Fibroblast of peridontal ligament (primary cell): ENCODE measurements around the gene KLLN.
"Not testable (repeated sequence)": the region's sequence is repeated elsewhere in the genome, so short reads cannot be mapped to it uniquely, and the experiment has no call there.

Experiments used
- DNase-seq: peaks from one replicate; pipeline ENCODE4 v3.0.0-alpha.2; 2010; ENCODE audit errors: extremely low read depth

KLLN gene

DNA sequence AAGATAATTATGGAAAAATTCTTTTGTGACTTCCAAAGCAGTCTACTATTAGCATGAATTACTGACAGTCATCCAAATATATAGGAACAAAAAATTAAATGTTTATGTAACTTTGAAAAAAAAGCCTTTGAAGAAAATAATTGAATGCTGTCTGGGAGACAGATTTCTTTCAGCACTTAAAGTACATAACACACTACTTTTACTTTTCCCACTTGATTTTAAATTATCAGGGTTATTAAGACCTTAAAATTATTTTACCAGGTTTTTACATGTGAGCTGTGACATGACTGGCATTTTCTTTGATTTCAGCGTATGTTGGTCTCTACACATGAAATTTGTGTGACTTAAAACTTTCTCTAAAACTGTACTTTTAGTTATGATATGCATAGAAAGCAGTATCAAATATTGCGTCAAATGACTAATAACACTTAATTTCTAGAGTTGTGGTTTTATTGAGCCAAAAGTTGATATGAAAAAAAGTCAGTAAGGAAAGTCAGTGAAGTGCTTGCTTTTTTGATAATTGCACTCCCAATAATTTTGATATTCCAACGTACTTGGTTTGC, 3.2 kb upstream of the KLLN start:
- peak; percentile 11 for DNase-seq

DNA sequence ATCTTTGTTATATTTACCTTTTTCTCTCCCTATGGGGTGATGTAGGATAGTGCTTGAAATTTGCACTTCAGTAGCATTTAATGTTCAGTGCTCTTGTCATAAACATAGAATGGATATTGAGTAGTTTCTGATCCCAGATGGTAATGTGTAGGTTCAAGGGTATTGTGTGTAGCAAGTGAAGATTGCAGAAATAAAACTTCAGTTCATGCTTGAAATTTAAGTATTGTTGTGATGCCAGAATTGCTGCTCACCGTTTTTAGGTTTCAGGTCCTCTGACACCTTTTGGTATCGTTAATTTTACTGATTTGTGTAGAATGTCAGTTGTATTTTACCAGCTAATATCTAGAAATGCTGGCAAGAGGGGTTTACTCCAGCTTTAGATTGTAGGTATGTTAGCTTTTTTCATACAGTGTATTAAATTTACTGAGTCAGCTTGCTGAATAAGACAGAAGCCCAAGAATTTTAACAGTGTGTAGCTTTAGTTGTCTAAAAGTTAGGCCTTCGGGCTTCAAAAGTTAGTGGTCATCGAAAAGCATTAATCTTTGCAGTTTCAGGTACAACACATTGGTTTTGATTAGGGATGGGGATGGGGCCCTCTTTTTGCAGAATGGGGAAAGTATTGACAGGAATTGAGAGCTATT, 2.0 kb upstream of the KLLN start:
- peak; percentile 18 for DNase-seq

GRCh38 chr10:87864496-87865059, 1.2 kb upstream of the KLLN start:
- peak; percentile 42 for DNase-seq

DNA sequence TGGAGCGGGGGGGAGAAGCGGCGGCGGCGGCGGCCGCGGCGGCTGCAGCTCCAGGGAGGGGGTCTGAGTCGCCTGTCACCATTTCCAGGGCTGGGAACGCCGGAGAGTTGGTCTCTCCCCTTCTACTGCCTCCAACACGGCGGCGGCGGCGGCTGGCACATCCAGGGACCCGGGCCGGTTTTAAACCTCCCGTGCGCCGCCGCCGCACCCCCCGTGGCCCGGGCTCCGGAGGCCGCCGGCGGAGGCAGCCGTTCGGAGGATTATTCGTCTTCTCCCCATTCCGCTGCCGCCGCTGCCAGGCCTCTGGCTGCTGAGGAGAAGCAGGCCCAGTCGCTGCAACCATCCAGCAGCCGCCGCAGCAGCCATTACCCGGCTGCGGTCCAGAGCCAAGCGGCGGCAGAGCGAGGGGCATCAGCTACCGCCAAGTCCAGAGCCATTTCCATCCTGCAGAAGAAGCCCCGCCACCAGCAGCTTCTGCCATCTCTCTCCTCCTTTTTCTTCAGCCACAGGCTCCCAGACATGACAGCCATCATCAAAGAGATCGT, 690 bp upstream of the KLLN start:
- DNase-seq: peak; percentile 11

GRCh38 chr10:87862679-87863052, 667 bp downstream of the KLLN start:
- no peak for DNase-seq

DNA sequence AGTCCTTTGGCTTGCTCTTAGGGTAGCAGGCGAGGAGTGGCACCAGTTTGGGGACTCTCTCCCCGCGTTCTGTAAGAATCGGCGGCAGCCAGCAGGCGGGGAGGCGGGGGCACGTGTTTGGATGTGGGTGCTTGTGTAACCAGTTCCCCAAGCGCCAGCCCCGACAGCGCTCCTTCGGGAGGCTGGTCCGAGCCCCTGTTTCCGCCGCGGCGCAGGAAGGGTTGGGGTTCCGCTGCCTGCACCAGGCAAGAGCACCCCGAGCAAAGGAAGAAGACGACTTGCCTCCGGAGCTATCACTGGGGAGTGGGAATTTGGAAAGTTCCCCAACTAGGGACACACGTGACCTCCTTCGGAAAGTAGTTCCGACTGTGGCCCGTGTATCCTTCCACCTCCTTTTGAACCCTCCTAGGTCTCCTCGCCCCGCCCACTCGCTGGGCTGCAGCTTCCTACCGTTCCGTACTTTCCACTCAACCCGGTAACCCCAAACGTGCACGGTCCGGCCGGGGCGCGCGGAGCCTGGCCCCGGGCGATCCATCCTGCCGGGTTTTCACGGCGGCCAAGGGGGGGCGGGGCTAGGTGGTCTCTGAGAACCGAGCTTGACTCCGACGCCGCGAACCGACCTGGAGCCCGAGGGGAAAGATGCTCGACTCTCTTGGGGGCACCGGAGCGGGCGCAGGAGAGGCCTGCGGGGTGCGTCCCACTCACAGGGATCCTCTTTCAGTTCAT, 1.2 kb downstream of the KLLN start:
- DNase-seq: peak; percentile 98

GRCh38 chr10:87861566-87861952, 1.8 kb downstream of the KLLN start:
- DNase-seq: peak; percentile 61

DNA sequence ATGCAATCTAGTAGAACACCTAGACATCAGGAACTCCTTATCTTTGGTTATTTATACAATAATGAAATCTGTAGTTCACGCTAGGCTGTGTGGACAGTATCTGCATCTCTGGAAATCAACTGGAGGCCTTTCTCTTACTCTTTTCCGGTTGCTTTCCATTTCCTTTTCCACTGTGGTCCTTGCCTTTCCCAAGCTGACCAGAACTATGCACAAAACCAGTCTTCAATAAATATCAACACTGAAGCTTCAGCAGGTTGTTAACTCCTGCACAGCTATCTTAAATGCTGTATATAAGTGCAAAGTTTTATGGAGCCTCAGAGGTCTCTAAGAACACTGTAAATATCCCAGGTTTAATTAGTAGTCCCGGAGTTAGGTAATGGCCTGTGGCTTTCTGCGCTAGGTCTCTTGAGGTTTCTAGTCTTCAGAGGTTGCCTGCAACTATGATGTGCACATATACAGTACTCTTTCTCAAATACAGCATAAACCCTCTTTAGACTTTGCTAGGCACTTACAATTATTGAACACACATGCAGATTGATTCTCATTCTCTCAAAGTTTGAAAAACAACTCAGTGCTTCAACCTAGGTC, 2.4 kb downstream of the KLLN start:
- peak; percentile 18 for DNase-seq

DNA sequence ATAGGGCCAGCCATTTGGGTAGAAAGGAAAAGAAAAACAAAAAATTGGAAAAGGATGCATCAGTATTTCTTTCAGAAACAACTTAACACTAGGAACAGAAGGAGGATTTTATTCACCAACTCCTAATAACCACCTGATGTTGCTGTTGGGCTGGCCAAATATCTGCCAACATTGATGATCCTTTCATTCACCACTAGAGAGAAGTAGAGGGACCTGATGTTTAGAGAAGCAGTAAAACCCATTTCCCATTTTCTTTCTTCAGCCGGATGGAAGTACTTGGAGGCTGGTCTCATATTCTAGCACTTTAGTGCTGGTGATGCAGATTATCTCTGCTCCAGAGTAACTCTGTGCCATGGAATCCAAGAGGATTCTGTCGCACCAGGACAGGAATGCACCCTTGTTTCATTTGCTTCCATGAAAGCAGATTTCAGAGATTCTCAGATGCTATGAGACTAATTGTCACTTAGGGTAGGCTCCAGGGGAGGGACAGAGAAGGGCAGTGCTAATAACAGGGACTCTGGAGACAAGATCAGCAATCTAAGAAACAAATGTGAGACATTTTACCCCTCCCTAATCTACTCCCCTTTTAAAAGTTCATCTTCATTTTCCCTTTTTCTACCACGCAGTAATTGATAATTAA, 3.1 kb downstream of the KLLN start:
- DNase-seq: peak; percentile 87

DNA sequence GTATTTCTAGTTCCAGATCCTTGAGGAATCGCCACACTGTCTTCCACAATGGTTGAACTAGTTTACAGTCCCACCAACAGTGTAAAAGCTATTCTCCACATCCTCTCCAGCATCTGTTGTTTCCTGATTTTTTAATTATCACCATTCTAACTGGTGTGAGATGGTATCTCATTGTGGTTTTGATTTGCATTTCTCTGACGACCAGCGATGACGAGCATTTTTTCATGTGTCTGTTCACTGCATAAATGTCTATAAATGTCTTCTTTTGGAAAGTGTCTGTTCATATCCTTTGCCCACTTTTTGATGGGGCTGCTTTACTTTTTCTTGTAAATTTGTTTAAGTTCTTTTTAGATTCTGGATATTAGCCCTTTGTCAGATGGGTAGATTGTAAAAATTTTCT, 7.7 kb downstream of the KLLN start:
- DNase-seq: not testable (repeated sequence)

GRCh38 chr10:87855247-87855646, 8.1 kb downstream of the KLLN start:
- DNase-seq: not testable (repeated sequence)

GRCh38 chr10:87852089-87852488, 11.2 kb downstream of the KLLN start:
- no peak for DNase-seq

GRCh38 chr10:87850742-87851205, 12.6 kb downstream of the KLLN start:
- peak; percentile 75 for DNase-seq

DNA sequence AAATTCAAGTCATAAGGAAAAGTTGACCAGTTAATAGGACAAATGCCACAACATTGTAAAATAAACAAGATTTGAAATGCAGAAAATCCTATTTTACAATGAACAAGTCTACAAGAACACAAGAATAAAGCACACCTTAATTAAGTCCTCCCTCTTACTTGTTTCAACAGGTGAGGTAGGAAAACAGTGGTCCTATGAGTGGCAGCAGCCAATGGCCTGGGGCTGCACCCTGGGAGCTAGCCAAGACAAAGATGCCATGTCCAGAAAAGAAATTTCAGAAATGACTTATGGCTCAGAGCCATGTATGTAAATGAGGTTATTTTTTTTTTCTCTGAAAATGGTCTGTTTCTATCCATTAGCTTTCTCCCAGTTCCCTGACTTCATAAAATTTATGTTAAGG, 14.3 kb downstream of the KLLN start:
- DNase-seq: no peak

DNA sequence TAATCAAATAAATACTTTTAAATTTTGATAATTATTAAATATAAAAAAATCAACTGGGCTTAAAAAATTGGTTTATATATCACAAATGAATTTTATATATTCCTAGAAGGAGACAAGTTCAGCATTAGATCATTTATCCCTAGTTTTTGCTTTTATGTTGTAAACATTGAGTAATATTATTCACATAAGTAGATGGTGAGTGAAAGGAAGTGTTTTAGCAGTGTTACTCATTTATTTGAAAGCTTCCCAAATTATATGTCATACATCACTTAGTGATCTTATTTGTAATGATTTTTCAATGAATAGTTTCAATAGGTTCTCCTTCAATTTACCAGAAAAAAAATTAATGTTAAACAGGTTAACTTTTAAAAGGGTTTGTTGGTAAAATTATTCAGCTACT, 15.8 kb downstream of the KLLN start:
- DNase-seq: peak; percentile 28

GRCh38 chr10:87846711-87847110, 16.6 kb downstream of the KLLN start:
- not testable (repeated sequence) for DNase-seq

DNA sequence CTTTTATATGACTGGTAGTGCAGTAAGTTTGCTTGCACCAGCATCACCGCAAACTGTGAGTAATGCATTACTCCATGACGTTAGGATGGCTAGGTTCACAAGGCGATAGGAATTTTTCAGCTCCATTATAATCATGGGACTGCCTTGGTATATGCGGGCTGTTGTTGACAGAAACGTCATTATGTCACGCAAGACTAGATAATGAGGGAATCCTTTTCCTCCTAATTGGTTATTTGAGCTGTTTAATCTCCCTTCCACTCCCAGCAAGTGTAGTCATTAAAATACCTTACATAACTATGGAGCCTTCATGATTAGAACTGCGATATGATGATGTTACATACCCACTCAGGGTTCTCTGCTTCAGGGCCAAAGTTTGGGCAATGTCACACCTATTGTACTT, 17.3 kb downstream of the KLLN start:
- peak; percentile 70 for DNase-seq

GRCh38 chr10:87845624-87845998, 17.7 kb downstream of the KLLN start:
- DNase-seq: peak; percentile 2

DNA sequence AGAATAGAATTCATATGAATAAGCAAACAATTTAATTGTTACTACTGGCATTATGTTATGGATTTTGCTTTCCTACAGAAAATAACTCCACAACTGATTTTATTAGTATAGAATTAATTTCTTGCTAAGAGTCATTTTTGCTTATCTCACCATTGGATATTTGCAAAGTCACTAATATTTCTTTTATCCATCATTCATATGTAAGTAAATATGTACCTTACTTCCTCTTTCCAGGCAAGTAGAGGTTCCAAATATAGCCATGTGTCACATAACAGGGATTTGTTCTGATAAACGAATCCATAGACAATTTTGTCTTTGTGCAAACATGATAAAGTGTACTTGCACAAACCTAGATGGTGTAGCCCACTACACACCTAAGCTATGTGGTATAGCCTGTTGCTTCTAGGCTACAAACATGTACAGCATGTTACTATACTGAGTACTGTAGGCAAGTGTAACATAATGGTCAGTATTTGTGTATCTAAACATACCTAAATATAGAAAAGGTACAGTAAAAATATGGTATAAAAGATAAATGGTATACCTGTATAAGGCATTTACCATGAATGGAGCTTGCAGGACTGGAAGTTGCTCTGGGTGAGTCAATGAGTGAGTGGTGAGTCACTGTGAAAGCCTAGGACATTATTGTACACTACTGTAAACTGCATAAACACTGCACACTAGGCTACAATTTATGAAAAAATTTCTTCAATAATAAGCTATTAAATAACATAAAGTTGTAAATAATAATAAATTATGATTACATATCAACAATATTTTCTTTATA, 18.3 kb downstream of the KLLN start:
- DNase-seq: peak; percentile 62

- no peak for DNase-seq
Observed at GRCh38 chr10:87843714-87844113, 19.6 kb downstream of the KLLN start.
